B cell (primary cell): ENCODE data around the gene ARPIN. TPM values are rescaled to one million over a fixed set of nuclear protein-coding genes. Genes with fewer than 3 reads are reported as not detected.
"Not testable (repeated sequence)": the region's sequence is repeated elsewhere in the genome, so short reads cannot be mapped to it uniquely, and the experiment has no call there.

Experiments
- ATAC-seq: fragments of 200-7000 bp; cut with Tn5 transposase; one replicate; pipeline ENCODE4 v1.10.0; 2021; ENCODE audit warnings: low read depth, mild to moderate bottlenecking, moderate number of reproducible peaks, moderate library complexity
- CTCF ChIA-PET: fragments of 350-600 bp; sonication (Branson Sonifier 250); formaldehyde crosslinking; loops from one replicate; lab custom pipeline; 2021; ENCODE audit warnings: antibody characterized with exemption, inconsistent platforms; lab: Charles Lee
- POLR2A ChIA-PET: fragments of 350-600 bp; sonication (Branson Sonifier 250); formaldehyde crosslinking; loops from one replicate; lab custom pipeline; 2021; ENCODE audit warnings: antibody characterized with exemption; lab: Charles Lee
- DNase-seq: peaks from one replicate; pipeline ENCODE4 v3.0.0; 2013
- H2AFZ ChIP-seq: 2 replicates; pipeline ENCODE4 v1.6.1; 2012; ENCODE audit warnings: mild to moderate bottlenecking, low read depth, low read length; ENCODE audit not compliant: insufficient read depth, poor library complexity, severe bottlenecking
- H3K27ac ChIP-seq, 2 donors: 1 replicate in 1 of 2; 2 replicates in 1 of 2; pipeline ENCODE4 v1.5.1; 2012 to 2013; ENCODE audit warnings: low read length in 2 of 2, mild to moderate bottlenecking in 2 of 2, moderate library complexity in 1 of 2
- H3K27me3 ChIP-seq, 4 experiments: fragments of 200-600 bp in 1 of 4; sonication (generic) in 1 of 4; replicated peaks in 1 of 4; 1 replicate in 2 of 4; 2 replicates in 2 of 4; pipeline versions ENCODE4 v1.6.1 to v1.7.0; 2013 to 2016; ENCODE audit warnings: low read length in 3 of 4, mild to moderate bottlenecking in 2 of 4, mixed read lengths in 1 of 4, moderate library complexity in 1 of 4; ENCODE audit not compliant: insufficient read depth in 4 of 4, control insufficient read depth in 3 of 4; ENCODE audit errors: control extremely low read depth in 1 of 4
- H3K36me3 ChIP-seq, 2 experiments: replicated peaks in 1 of 2; 1 replicate in 1 of 2; 2 replicates in 1 of 2; pipeline versions ENCODE4 v1.6.1 to v1.7.1; 2013; ENCODE audit warnings: low read length in 1 of 2; ENCODE audit not compliant: insufficient read depth in 2 of 2, control insufficient read depth in 1 of 2; ENCODE audit errors: control extremely low read depth in 1 of 2, extremely low read depth in 1 of 2
- H3K4me1 ChIP-seq, 2 donors: fragments of 200-600 bp in 1 of 2; sonication (generic) in 1 of 2; 1 replicate in 1 of 2; 2 replicates in 1 of 2; pipeline versions ENCODE4 v1.5.1 to v1.6.1; 2013 to 2017; ENCODE audit warnings: low read length in 2 of 2; ENCODE audit not compliant: control insufficient read depth in 2 of 2, insufficient read depth in 2 of 2
- H3K4me2 ChIP-seq: replicated peaks from 2 replicates; pipeline ENCODE3; 2012; ENCODE audit warnings: mild to moderate bottlenecking, low read depth, low read length; ENCODE audit not compliant: poor library complexity, severe bottlenecking
- H3K4me3 ChIP-seq, 5 experiments: fragments of 200-600 bp in 1 of 5; sonication (generic) in 1 of 5; 1 replicate in 3 of 5; 2 replicates in 2 of 5; pipeline versions ENCODE4 v1.5.1 to v1.7.0; 2011 to 2016; ENCODE audit warnings: low read length in 4 of 5, mild to moderate bottlenecking in 4 of 5, low read depth in 2 of 5, control low read depth in 1 of 5, moderate library complexity in 1 of 5; ENCODE audit not compliant: insufficient read depth in 1 of 5; ENCODE audit errors: control extremely low read depth in 1 of 5, extremely low read depth in 1 of 5
- H3K79me2 ChIP-seq: fragments of 200-600 bp; sonication (generic); one replicate; pipeline ENCODE4 v1.6.0; 2016; ENCODE audit warnings: low read length; ENCODE audit not compliant: control insufficient read depth, insufficient read depth
- H3K9ac ChIP-seq: fragments of 200-600 bp; sonication (generic); 2 replicates; pipeline ENCODE4 v1.6.1; 2017; ENCODE audit warnings: mild to moderate bottlenecking, low read length, moderate library complexity
- H3K9me3 ChIP-seq, 3 donors: one replicate each; pipeline versions ENCODE4 v1.6.1 to v1.7.1; 2013; ENCODE audit warnings: low read length in 2 of 3; ENCODE audit not compliant: control insufficient read depth in 2 of 3, insufficient read depth in 1 of 3; ENCODE audit errors: control extremely low read depth in 1 of 3
- H4K20me1 ChIP-seq: 2 replicates; pipeline ENCODE4 v1.6.0; 2012; ENCODE audit warnings: mild to moderate bottlenecking, low read length; ENCODE audit not compliant: insufficient read depth, control insufficient read depth, poor library complexity, severe bottlenecking
- H3K27ac Mint-ChIP-seq: one replicate; pipeline ENCODE4 v1.8.0; 2021; ENCODE audit warnings: mixed read lengths
- H3K27me3 Mint-ChIP-seq: one replicate; pipeline ENCODE4 v1.8.0; 2021; ENCODE audit warnings: mixed read lengths
- H3K4me1 Mint-ChIP-seq: one replicate; pipeline ENCODE4 v1.8.0; 2021; ENCODE audit warnings: mixed read lengths
- H3K4me3 Mint-ChIP-seq: one replicate; pipeline ENCODE4 v1.8.0; 2021; ENCODE audit warnings: mixed read lengths
- H3K9me3 Mint-ChIP-seq: one replicate; pipeline ENCODE4 v1.8.0; 2022; ENCODE audit warnings: mixed read lengths; ENCODE audit not compliant: insufficient read depth
- CTCF ChIP-seq: fragments of 200-600 bp; IDR thresholded peaks from one replicate; pipeline ENCODE4 v1.8.0; 2022; ENCODE audit warnings: antibody characterized with exemption, mild to moderate bottlenecking
- EZH2 ChIP-seq: IDR thresholded peaks from 2 replicates; pipeline ENCODE4 v1.6.1; 2012; ENCODE audit warnings: borderline replicate concordance, low read depth, mild to moderate bottlenecking, moderate library complexity, low read length; ENCODE audit not compliant: insufficient read depth, poor library complexity, severe bottlenecking
- WGBS: methylation state at CpG from one replicate; pipeline ENCODE4 v1.1.5; 2013; ENCODE audit warnings: missing lambda C conversion rate; ENCODE audit not compliant: insufficient coverage; 5-methylcytosine and 5-hydroxymethylcytosine counted together
- intact Hi-C: fragments of 100-400 bp; cut with micrococcal nuclease; formaldehyde crosslinking; loops from one replicate; pipeline ENCODE4 v1.10.0; 2022
- polyA plus RNA-seq: library from polyadenylated mRNA; depleted of rRNA; stranded (reverse); fragments of >200 nt; gene quantifications from 2 replicates; pipeline ENCODE4 v1.2.3, GENCODE V29; 2012
- total RNA-seq, 2 donors: library from RNA; stranded (reverse); fragments of 120-200 nt in 1 of 2; gene quantifications; 1 replicate in 1 of 2; 2 replicates in 1 of 2; pipeline versions ENCODE4 v1.2.3 to v1.2.4, GENCODE V29; 2013 to 2022

The ARPIN gene
- total and polyA plus RNA-seq, 2 donors (not counting 1 experiment from before 2014, with no cell fraction given): 0.10 TPM

GRCh38 chr15:89888214-89888804 lies 24.4 kb downstream of the ARPIN start:
- CTCF ChIA-PET: interaction anchor here (1.4 to 7.3 kb wide), 6 partner anchors 10 to 182 kb away, joined by 3 to 54 read pairs (median 12); no protein-coding TSS in a partner anchor
- no peak overlapping the region for H2AFZ ChIP-seq
- H3K9ac ChIP-seq: no peak overlapping the region
- Mint-ChIP-seq H3K4me1 (peaks cover 20% of the 10 kb centered on the region), H3K4me3 (no peak overlapping the region), H3K27ac (no peak overlapping the region), H3K27me3 (no peaks in the 10 kb centered on the region), H3K9me3 (no peaks in the 10 kb centered on the region)
- H3K4me3 ChIP-seq: no peak overlapping the region
- H3K36me3 ChIP-seq: peaks cover 3 to 24% of the 10 kb centered on the region in 2 experiments
- peaks cover 5 to 6% of the 10 kb centered on the region in 2 donors for H3K4me1 ChIP-seq
- H3K27ac ChIP-seq: no peak overlapping the region
- no peaks in the 10 kb centered on the region for H3K27me3 ChIP-seq
- ATAC-seq (no peak), DNase-seq (no peak)
- POLR2A ChIA-PET: interaction anchor here (0.6 kb wide), 1 partner anchor 188 kb away, joined by 6 read pairs; no protein-coding TSS in a partner anchor
- intact Hi-C loops: no loop called here
- TF ChIP-seq EZH2: no peak
- no peak for TF ChIP-seq CTCF
- H3K4me2 ChIP-seq: no peak overlapping the region
- no peaks in the 10 kb centered on the region for H4K20me1 ChIP-seq
- WGBS: 100% methylated on average over 2 of the region's 4 CpGs
- H3K79me2 ChIP-seq: peaks cover 17% of the 10 kb centered on the region
- H3K9me3 ChIP-seq: no peaks in the 10 kb centered on the region

- Histone ChIP-seq H3K27me3 (no peaks in the 10 kb centered on the region), H3K79me2 (peaks cover 4% of the 10 kb centered on the region), H3K9me3 (no peaks in the 10 kb centered on the region), H3K9ac (no peak overlapping the region), H3K36me3 (peaks cover 6 to 31% of the 10 kb centered on the region in 2 experiments), H4K20me1 (no peaks in the 10 kb centered on the region), H3K27ac (no peak overlapping the region), H2AFZ (no peak overlapping the region), H3K4me3 (no peak overlapping the region), H3K4me1 (no peaks in the 10 kb centered on the region), H3K4me2 (no peak overlapping the region)
- Mint-ChIP-seq H3K27me3 (no peaks in the 10 kb centered on the region), H3K4me3 (no peak overlapping the region), H3K4me1 (peaks cover 5% of the 10 kb centered on the region), H3K9me3 (no peaks in the 10 kb centered on the region), H3K27ac (no peak overlapping the region)
- intact Hi-C loops: no loop called here
- WGBS: no CpG with 5 or more reads among the region's 2 CpGs
- ATAC-seq (no peak), DNase-seq (no peak)
- TF ChIP-seq EZH2 (no peak), CTCF (no peak)
- POLR2A ChIA-PET: interaction anchor here (0.7 kb wide), 1 partner anchor 189 kb away, joined by 5 read pairs; no protein-coding TSS in a partner anchor
- CTCF ChIA-PET: interaction anchor here (1.2 to 7.3 kb wide), 2 partner anchors 12 to 123 kb away, joined by 3 to 54 read pairs; no protein-coding TSS in a partner anchor
Measured at GRCh38 chr15:89885611-89886010, 27.1 kb downstream of the ARPIN start.

GRCh38 chr15:89885179-89885578 lies 27.6 kb downstream of the ARPIN start:
- H3K27me3 ChIP-seq, ATAC-seq, H3K4me1 ChIP-seq, DNase-seq, H3K4me2 ChIP-seq, H3K9ac ChIP-seq, intact Hi-C loops, H3K9me3 ChIP-seq, H3K27ac ChIP-seq, H3K27ac Mint-ChIP-seq, H4K20me1 ChIP-seq, H3K9me3 Mint-ChIP-seq, H2AFZ ChIP-seq, H3K79me2 ChIP-seq, H3K27me3 Mint-ChIP-seq, H3K4me3 ChIP-seq, H3K4me1 Mint-ChIP-seq, H3K4me3 Mint-ChIP-seq: not testable (repeated sequence)
- WGBS: 93% methylated on average over 2 of the region's 3 CpGs
- POLR2A ChIA-PET: interaction anchor here (0.7 kb wide), 1 partner anchor 190 kb away, joined by 5 read pairs; no protein-coding TSS in a partner anchor
- H3K36me3 ChIP-seq: peaks cover 6 to 31% of the 10 kb centered on the region in 2 experiments
- CTCF ChIA-PET: interaction anchor here (0.7 to 7.3 kb wide), 2 partner anchors 12 to 124 kb away, joined by 3 to 54 read pairs; no protein-coding TSS in a partner anchor
